SK-N-MC (cell line): Measurements from ENCODE around the gene DYNC2H1.

Experiments
- EZH2 ChIP-seq: fragments of 200-600 bp; sonication (generic); IDR thresholded peaks from one replicate; pipeline ENCODE4 v1.6.1; 2017; ENCODE audit warnings: antibody characterized with exemption
- FOXP2 ChIP-seq: optimal IDR thresholded peaks from 2 replicates; pipeline ENCODE3; 2011; ENCODE audit warnings: mild to moderate bottlenecking, moderate library complexity; ENCODE audit not compliant: insufficient read depth; ENCODE audit errors: extremely low read length, control extremely low read depth
- POLR2AphosphoS5 ChIP-seq: IDR thresholded peaks from 2 replicates; pipeline ENCODE4 v1.6.1; 2012; ENCODE audit warnings: mild to moderate bottlenecking, low read depth, low read length, borderline replicate concordance

GRCh38 chr11:103077554-103077953 lies 31.7 kb upstream of the DYNC2H1 start:
- TF ChIP-seq EZH2 (no peak), POLR2AphosphoS5 (no peak), FOXP2 (no peak)
